Loucy (cell line): Measurements from ENCODE around the gene ZBTB20.

Experiments used
- EZH2phosphoT487 ChIP-seq: fragments of 200-600 bp; IDR thresholded peaks from 2 replicates; pipeline ENCODE4 v1.6.1; 2018; ENCODE audit warnings: antibody characterized with exemption, mild to moderate bottlenecking, moderate library complexity, borderline replicate concordance
- TF ChIP-seq, protein P1 (sequence below): fragments of 200-600 bp; sonication (generic); conservative IDR thresholded peaks from 2 replicates; pipeline ENCODE4 v1.5.1; 2014; ENCODE audit warnings: mild to moderate bottlenecking, antibody characterized with exemption, low read length

DNA sequence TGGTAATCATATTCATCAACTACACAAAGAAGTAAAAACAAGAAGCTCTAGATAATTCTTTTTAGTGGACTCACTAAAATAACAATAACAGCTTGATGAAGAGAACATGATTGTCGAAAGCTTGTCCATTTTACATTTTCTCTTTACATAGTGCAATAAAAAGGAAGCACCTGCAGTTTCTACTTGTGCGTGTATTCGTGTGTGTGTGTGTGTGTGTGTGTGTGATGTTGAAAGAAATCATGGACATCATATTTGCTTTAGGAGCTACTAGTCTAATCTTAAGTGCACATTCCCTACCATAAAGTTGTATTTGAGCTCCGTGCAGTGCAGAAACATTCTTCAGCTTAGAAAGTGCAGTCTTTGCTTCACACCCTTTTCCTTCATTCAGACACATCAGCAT is 288.8 kb downstream of the ZBTB20 start:
- TF ChIP-seq, protein P1, sequence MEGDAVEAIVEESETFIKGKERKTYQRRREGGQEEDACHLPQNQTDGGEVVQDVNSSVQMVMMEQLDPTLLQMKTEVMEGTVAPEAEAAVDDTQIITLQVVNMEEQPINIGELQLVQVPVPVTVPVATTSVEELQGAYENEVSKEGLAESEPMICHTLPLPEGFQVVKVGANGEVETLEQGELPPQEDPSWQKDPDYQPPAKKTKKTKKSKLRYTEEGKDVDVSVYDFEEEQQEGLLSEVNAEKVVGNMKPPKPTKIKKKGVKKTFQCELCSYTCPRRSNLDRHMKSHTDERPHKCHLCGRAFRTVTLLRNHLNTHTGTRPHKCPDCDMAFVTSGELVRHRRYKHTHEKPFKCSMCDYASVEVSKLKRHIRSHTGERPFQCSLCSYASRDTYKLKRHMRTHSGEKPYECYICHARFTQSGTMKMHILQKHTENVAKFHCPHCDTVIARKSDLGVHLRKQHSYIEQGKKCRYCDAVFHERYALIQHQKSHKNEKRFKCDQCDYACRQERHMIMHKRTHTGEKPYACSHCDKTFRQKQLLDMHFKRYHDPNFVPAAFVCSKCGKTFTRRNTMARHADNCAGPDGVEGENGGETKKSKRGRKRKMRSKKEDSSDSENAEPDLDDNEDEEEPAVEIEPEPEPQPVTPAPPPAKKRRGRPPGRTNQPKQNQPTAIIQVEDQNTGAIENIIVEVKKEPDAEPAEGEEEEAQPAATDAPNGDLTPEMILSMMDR: no peak
- TF ChIP-seq EZH2phosphoT487: no peak
